Choroid plexus epithelial cell (primary cell): Measurements from ENCODE around the gene TM9SF3.
A peak's percentile ranks its signal among the peaks of the same experiment; 100 is the strongest.

Experiments used
- DNase-seq: peaks from one replicate; pipeline ENCODE4 v3.0.0-alpha.2; 2010; ENCODE audit warnings: low read depth
- H3K4me3 ChIP-seq: 2 replicates; pipeline ENCODE4 v1.5.1; 2011; ENCODE audit warnings: low read depth, mild to moderate bottlenecking, control low read depth, low read length, moderate library complexity
- TF ChIP-seq, protein P1 (sequence below): conservative IDR thresholded peaks from 2 replicates; pipeline ENCODE4 v1.5.1; 2011; ENCODE audit warnings: low read depth, mild to moderate bottlenecking, control low read depth, inconsistent platforms, low read length, moderate library complexity

Gene TM9SF3

DNA sequence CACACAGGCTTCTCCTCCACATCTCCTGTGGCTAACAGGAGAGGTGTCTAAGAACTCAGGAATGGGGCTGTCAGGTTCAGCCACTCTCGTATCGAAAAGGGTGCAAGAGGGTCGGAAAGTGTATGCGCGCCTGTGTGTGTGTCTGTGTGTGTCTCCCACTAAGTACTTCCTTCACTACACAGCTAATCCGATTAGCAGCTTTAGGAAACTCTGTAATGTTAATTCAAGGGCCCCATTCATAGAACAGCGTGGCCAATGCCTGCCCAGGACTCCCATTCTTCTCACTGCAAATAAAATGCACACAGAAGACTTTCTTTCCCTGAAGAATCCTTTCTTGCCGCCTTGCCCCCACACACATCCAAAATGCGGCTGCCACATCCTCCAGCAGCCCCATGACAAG, 112.9 kb downstream of the TM9SF3 start:
- DNase-seq = no peak
- no peak overlapping the region for H3K4me3 ChIP-seq
- TF ChIP-seq, protein P1, sequence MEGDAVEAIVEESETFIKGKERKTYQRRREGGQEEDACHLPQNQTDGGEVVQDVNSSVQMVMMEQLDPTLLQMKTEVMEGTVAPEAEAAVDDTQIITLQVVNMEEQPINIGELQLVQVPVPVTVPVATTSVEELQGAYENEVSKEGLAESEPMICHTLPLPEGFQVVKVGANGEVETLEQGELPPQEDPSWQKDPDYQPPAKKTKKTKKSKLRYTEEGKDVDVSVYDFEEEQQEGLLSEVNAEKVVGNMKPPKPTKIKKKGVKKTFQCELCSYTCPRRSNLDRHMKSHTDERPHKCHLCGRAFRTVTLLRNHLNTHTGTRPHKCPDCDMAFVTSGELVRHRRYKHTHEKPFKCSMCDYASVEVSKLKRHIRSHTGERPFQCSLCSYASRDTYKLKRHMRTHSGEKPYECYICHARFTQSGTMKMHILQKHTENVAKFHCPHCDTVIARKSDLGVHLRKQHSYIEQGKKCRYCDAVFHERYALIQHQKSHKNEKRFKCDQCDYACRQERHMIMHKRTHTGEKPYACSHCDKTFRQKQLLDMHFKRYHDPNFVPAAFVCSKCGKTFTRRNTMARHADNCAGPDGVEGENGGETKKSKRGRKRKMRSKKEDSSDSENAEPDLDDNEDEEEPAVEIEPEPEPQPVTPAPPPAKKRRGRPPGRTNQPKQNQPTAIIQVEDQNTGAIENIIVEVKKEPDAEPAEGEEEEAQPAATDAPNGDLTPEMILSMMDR = no peak

DNA sequence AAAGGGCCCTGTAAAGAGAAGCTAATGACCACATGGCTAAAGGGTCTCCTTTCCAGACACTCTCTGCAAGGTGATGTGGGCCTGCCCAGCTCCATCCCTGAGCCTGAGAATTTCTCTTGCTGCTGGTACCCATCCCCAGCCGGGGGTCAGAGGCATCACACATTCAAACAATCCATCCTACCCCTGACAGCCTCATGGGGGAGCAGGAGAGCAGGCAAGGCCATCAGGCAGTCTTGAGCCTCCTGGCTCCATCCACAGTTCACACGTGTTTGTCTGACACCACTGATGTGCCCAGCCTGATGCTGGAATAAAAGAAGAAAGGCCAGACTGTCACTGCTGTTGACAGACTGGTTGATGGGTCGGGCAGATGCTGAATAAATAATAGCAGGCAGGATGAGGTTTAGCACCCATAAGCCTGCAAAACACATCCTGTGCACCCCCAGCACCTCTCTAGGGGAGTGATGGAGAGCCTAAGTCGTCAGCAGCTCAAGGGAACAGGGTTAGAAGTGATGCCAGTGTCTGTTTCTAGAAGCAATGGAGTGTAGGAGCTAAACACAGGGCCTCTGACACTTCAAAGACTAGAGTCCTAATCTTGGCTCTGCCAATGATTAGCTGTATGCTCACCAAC, 116.6 kb downstream of the TM9SF3 start:
- TF ChIP-seq, protein P1 = peak; percentile 86
- no peak overlapping the region for H3K4me3 ChIP-seq
- DNase-seq = peak; percentile 75

DNA sequence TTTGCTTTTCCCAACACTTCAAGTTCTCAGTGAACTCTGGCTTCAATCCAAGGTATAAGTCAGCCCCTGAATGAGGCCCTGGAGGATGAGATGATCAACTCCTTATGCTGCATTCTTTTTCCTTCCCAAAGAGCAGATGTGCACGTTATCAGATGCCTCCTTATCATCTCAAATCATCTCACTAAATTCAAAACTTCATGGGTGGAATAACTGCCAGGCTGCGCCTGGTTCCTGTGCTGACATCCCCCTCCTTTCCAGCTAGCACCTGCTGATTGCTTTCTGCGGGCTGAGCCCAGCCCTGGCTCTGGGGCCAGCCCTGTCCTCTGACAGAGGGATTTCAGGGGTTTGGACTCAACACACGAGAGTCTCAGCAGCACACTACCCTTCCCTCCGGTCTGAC, 118.0 kb downstream of the TM9SF3 start:
- H3K4me3 ChIP-seq = no peak overlapping the region
- no peak for DNase-seq
- TF ChIP-seq, protein P1 = no peak
